GM12878 (cell line): ENCODE measurements around the gene TNS4. TPM values are rescaled to one million over a fixed set of nuclear protein-coding genes. Genes with fewer than 3 reads are reported as not detected.

Source experiments
- ATAC-seq: fragments of 200-7000 bp; cut with Tn5 transposase; 3 replicates; pipeline ENCODE4 v1.9.1; 2020; ENCODE audit warnings: mild to moderate bottlenecking, moderate library complexity
- BruUV-seq: library from RNA; stranded (reverse); fragments of 400-500 nt; replicated peaks from 2 replicates; lab custom pipeline; 2021; lab: Mats Ljungman, UMichigan
- CTCF ChIA-PET: fragments of 300-600 bp; sonication (Branson Sonifier 250); formaldehyde crosslinking; extraction: SDS; loops from one replicate; lab custom pipeline; 2021; ENCODE audit warnings: inconsistent platforms; lab: Yijun Ruan, JAX
- POLR2A ChIA-PET: fragments of 350-600 bp; formaldehyde crosslinking; extraction: SDS; loops from one replicate; lab custom pipeline; 2021; ENCODE audit warnings: inconsistent platforms; lab: Charles Lee
- RAD21 ChIA-PET: fragments of 300-600 bp; sonication (Branson Sonifier 250); formaldehyde crosslinking; loops from one replicate; lab custom pipeline; 2023; ENCODE audit warnings: antibody characterized with exemption; ENCODE audit not compliant: unreplicated experiment; lab: Charles Lee
- SMC1A ChIA-PET: fragments of 300-600 bp; sonication (Branson Sonifier 250); formaldehyde crosslinking; loops from one replicate; lab custom pipeline; 2023; ENCODE audit not compliant: unreplicated experiment, uncharacterized antibody; lab: Charles Lee
- DNase-seq: peaks from one replicate; pipeline ENCODE4 v3.0.0-alpha.2; 2011; ENCODE audit warnings: low read depth, low spot score
- FAIRE-seq: peaks from 3 replicates; lab custom pipeline; 2011; peaks lifted over from hg19 to GRCh38; lab: Jason Lieb, UNC
- H2AFZ ChIP-seq: 2 replicates; pipeline ENCODE4 v1.6.0; 2011; ENCODE audit warnings: low read depth, low read length, control low read depth; ENCODE audit not compliant: control insufficient read depth
- H3K27ac ChIP-seq: 2 replicates; pipeline ENCODE4 v1.5.1; 2011; ENCODE audit warnings: control low read depth; ENCODE audit not compliant: control insufficient read depth, insufficient read depth
- H3K27me3 ChIP-seq, 2 experiments: replicated peaks in 1 of 2; 2 replicates each; pipeline versions ENCODE4 v1.6.0 to v1.6.1; 2011; ENCODE audit warnings: low read length in 1 of 2; ENCODE audit not compliant: control insufficient read depth in 2 of 2, insufficient read depth in 2 of 2
- H3K36me3 ChIP-seq, 2 experiments: 2 replicates each; pipeline ENCODE4 v1.5.1; 2011; ENCODE audit warnings: low read length in 1 of 2; ENCODE audit not compliant: control insufficient read depth in 2 of 2, insufficient read depth in 2 of 2
- H3K4me1 ChIP-seq: 2 replicates; pipeline ENCODE4 v1.6.1; 2011; ENCODE audit warnings: mild to moderate bottlenecking, low read length, moderate library complexity, mixed read lengths; ENCODE audit not compliant: control insufficient read depth, insufficient read depth
- H3K4me2 ChIP-seq: 2 replicates; pipeline ENCODE4 v1.6.0; 2011; ENCODE audit warnings: control low read depth; ENCODE audit not compliant: control insufficient read depth, insufficient read depth
- H3K4me3 ChIP-seq: fragments of 200-600 bp; sonication (generic); 2 replicates; pipeline ENCODE4 v1.5.1; 2016
- H3K79me2 ChIP-seq: 2 replicates; pipeline ENCODE4 v1.6.0; 2011; ENCODE audit warnings: low read length; ENCODE audit not compliant: control insufficient read depth, insufficient read depth
- H3K9ac ChIP-seq: 2 replicates; pipeline ENCODE4 v1.8.0; 2011; ENCODE audit warnings: low read length, control low read depth, mixed read lengths; ENCODE audit not compliant: control insufficient read depth, insufficient read depth
- H3K9me3 ChIP-seq: replicated peaks from 3 replicates; pipeline ENCODE4 v1.5.1; 2011; ENCODE audit warnings: mild to moderate bottlenecking, low read length; ENCODE audit not compliant: control insufficient read depth, insufficient read depth
- H4K20me1 ChIP-seq: 2 replicates; pipeline ENCODE4 v1.6.0; 2011; ENCODE audit not compliant: control insufficient read depth, insufficient read depth
- BHLHE40 ChIP-seq, 2 experiments: fragments of 450-650 bp in 1 of 2; IDR thresholded peaks; 2 replicates each; pipeline ENCODE4 v1.6.1; 2011 to 2017; ENCODE audit warnings: low read depth in 2 of 2, borderline replicate concordance in 1 of 2, improper control_type of control experiment in 1 of 2, low read length in 1 of 2, mild to moderate bottlenecking in 1 of 2
- TARDBP ChIP-seq: IDR thresholded peaks from 2 replicates; pipeline ENCODE4 v1.6.1; 2016; ENCODE audit warnings: borderline replicate concordance
- TCF12 ChIP-seq: IDR thresholded peaks from 2 replicates; pipeline ENCODE4 v1.6.1; 2011; ENCODE audit warnings: low read depth, mild to moderate bottlenecking, low read length
- ZBTB40 ChIP-seq: fragments of 450-650 bp; IDR thresholded peaks from 2 replicates; pipeline ENCODE4 v1.6.1; 2016; ENCODE audit warnings: mild to moderate bottlenecking, moderate library complexity, borderline replicate concordance
- ZZZ3 ChIP-seq: IDR thresholded peaks from 2 replicates; pipeline ENCODE4 v1.6.1; 2011; ENCODE audit warnings: low read depth; ENCODE audit not compliant: control insufficient read depth, insufficient read length
- WGBS: methylation state at CpG from one replicate; pipeline ENCODE4 v1.1.6; 2016; ENCODE audit warnings: low lambda C conversion rate; ENCODE audit not compliant: insufficient replicate concordance, insufficient coverage; ENCODE audit errors: missing lambda C conversion rate; 5-methylcytosine and 5-hydroxymethylcytosine counted together
- in situ Hi-C: fragments of 300-500 bp; cut with MboI; formaldehyde crosslinking; loops from 9 replicates; pipeline ENCODE4 v1.14.3; 2018; ENCODE audit warnings: mixed read lengths
- intact Hi-C: fragments of 100-400 bp; cut with micrococcal nuclease; formaldehyde crosslinking; loops from one replicate; pipeline ENCODE4 v1.14.2; 2022; ENCODE audit not compliant: unreplicated experiment
- polyA plus RNA-seq, 11 experiments: library from polyadenylated mRNA; depleted of rRNA in 4 of 11; unstranded in 6 of 11; stranded (reverse) in 5 of 11; fragments of >200 nt; fragmentation: Nextera tagmentation in 4 of 11; fragmentation: Illumina TruSeq in 1 of 11; extraction: Ambion mirVana in 4 of 11; extraction: Trizol in 1 of 11; gene quantifications; 1 replicate in 1 of 11; 2 replicates in 10 of 11; pipeline versions ENCODE4 v1.2.1 to v1.2.3, GENCODE V29; 2011 to 2016; ENCODE audit warnings: inconsistent platforms in 2 of 11, missing spikeins in 2 of 11, low read depth in 1 of 11
- total RNA-seq, 4 experiments: library from RNA; depleted of rRNA in 3 of 4; stranded (reverse); fragments of >200 nt in 3 of 4; fragmentation: Illumina TruSeq in 1 of 4; extraction: Trizol in 1 of 4; gene quantifications; 2 replicates each; pipeline versions ENCODE4 v1.2.1 to v1.2.3, GENCODE V29; 2013 to 2021
- TF ChIP-seq, protein P1 (sequence below): IDR thresholded peaks from 2 replicates; pipeline ENCODE4 v1.6.1; 2011; ENCODE audit warnings: borderline replicate concordance, low read depth, mild to moderate bottlenecking, moderate library complexity, low read length; ENCODE audit not compliant: insufficient read depth, poor library complexity, severe bottlenecking
- TF ChIP-seq, protein P2 (sequence below): fragments of 450-650 bp; IDR thresholded peaks from 2 replicates; pipeline ENCODE4 v1.6.1; 2017; ENCODE audit warnings: mild to moderate bottlenecking

The TNS4 gene
- total and polyA plus RNA-seq, 10 of the 15 experiments (the other 5 are each of a cell fraction or from before 2014, with no cell fraction given), result 0.10 to 0.90 (median 0.68) TPM; not detected in 2

- Histone ChIP-seq H3K4me1 (no peaks in the 10 kb centered on the region), H3K27me3 (no peaks in the 10 kb centered on the region), H3K4me3 (no peak overlapping the region), H3K4me2 (no peak overlapping the region), H2AFZ (no peak overlapping the region), H3K27ac (no peak overlapping the region), H3K9ac (no peak overlapping the region), H3K36me3 (no peaks in the 10 kb centered on the region), H3K9me3 (no peaks in the 10 kb centered on the region), H3K79me2 (no peaks in the 10 kb centered on the region), H4K20me1 (no peaks in the 10 kb centered on the region)
- no peak for DNase-seq
- SMC1A ChIA-PET, result interaction anchor here (1.0 to 1.6 kb wide), 6 partner anchors 9 to 76 kb away, joined by 3 to 5 read pairs (median 3); no protein-coding TSS in a partner anchor
- CTCF ChIA-PET, result interaction anchor here (1.6 to 2.4 kb wide), 2 partner anchors 20 to 102 kb away, joined by 4 to 15 read pairs; no protein-coding TSS in a partner anchor
- TF ChIP-seq, protein P1, sequence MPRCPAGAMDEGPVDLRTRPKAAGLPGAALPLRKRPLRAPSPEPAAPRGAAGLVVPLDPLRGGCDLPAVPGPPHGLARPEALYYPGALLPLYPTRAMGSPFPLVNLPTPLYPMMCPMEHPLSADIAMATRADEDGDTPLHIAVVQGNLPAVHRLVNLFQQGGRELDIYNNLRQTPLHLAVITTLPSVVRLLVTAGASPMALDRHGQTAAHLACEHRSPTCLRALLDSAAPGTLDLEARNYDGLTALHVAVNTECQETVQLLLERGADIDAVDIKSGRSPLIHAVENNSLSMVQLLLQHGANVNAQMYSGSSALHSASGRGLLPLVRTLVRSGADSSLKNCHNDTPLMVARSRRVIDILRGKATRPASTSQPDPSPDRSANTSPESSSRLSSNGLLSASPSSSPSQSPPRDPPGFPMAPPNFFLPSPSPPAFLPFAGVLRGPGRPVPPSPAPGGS, result peak; percentile 31
- TF ChIP-seq BHLHE40 (IDR thresholded peaks at IDR 0.05; ENCODE audit: borderline replicate concordance in 1 of 2, low read depth in 2 of 2, low read length in 1 of 2), result no peak
- intact Hi-C loops (no loop called here), in situ Hi-C loops (no loop called here)
- 70% methylated on average over 16 of the region's 16 CpGs for WGBS
- ATAC-seq, result no peak
- FAIRE-seq, result no peak
- BruUV-seq, result no TSS peak
- RAD21 ChIA-PET, result interaction anchor here (0.6 to 1.1 kb wide), 3 partner anchors 10 to 79 kb away, joined by 3 to 4 read pairs (median 3); no protein-coding TSS in a partner anchor
- POLR2A ChIA-PET, result interaction anchor here (0.7 to 1.8 kb wide), 2 partner anchors 10 to 38 kb away, joined by 4 to 10 read pairs; no protein-coding TSS in a partner anchor
Observed at GRCh38 chr17:40456396-40456951, 44.9 kb downstream of the TNS4 start.

- Histone ChIP-seq H3K27ac (no peak overlapping the region), H3K79me2 (no peaks in the 10 kb centered on the region), H3K27me3 (no peaks in the 10 kb centered on the region), H3K9me3 (no peaks in the 10 kb centered on the region), H3K9ac (no peak overlapping the region), H3K4me3 (no peak overlapping the region), H3K36me3 (no peaks in the 10 kb centered on the region), H3K4me2 (no peak overlapping the region), H4K20me1 (no peaks in the 10 kb centered on the region), H3K4me1 (no peaks in the 10 kb centered on the region), H2AFZ (no peak overlapping the region)
- ChIA-PET POLR2A (no interaction called here), RAD21 (no interaction called here), CTCF (interaction anchor here (0.6 to 2.4 kb wide), 2 partner anchors 22 to 179 kb away, joined by 3 to 15 read pairs; no protein-coding TSS in a partner anchor), SMC1A (interaction anchor here (1.4 kb wide), 1 partner anchor 159 kb away, joined by 3 read pairs; no protein-coding TSS in a partner anchor)
- FAIRE-seq (no peak), DNase-seq (no peak), ATAC-seq (no peak)
- WGBS, result 82% methylated on average over 2 of the region's 2 CpGs
- intact Hi-C loops (no loop called here), in situ Hi-C loops (no loop called here)
- no TSS peak for BruUV-seq
- TF ChIP-seq TCF12 (no peak), ZZZ3 (no peak), TARDBP (no peak), ZBTB40 (no peak)
- TF ChIP-seq, protein P2, sequence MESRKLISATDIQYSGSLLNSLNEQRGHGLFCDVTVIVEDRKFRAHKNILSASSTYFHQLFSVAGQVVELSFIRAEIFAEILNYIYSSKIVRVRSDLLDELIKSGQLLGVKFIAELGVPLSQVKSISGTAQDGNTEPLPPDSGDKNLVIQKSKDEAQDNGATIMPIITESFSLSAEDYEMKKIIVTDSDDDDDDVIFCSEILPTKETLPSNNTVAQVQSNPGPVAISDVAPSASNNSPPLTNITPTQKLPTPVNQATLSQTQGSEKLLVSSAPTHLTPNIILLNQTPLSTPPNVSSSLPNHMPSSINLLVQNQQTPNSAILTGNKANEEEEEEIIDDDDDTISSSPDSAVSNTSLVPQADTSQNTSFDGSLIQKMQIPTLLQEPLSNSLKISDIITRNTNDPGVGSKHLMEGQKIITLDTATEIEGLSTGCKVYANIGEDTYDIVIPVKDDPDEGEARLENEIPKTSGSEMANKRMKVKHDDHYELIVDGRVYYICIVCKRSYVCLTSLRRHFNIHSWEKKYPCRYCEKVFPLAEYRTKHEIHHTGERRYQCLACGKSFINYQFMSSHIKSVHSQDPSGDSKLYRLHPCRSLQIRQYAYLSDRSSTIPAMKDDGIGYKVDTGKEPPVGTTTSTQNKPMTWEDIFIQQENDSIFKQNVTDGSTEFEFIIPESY, result no peak
Observed at GRCh38 chr17:40454613-40454995, 46.8 kb downstream of the TNS4 start.
